ENCODE results near the gene POLR3GL. TPM values are rescaled to one million over a fixed set of nuclear protein-coding genes. Genes with fewer than 3 reads are reported as not detected.
A peak's percentile ranks its signal among the peaks of the same experiment; 100 is the strongest.
"Not testable (repeated sequence)": the region's sequence is repeated elsewhere in the genome, so short reads cannot be mapped to it uniquely, and the experiment has no call there.

POLR3GL gene
- polyA plus RNA-seq, 1 donor from 2014 or later, result 38.6 TPM

- no peaks in the 10 kb centered on the region for H3F3A ChIP-seq (ENCODE audit: insufficient read depth, low read length, poor library complexity, severe bottlenecking)
- H3K27ac ChIP-seq (ENCODE audit: low read length), result peak overlapping the region; percentile 73
- H3K4me3 ChIP-seq (ENCODE audit: low read length), result peak overlapping the region; percentile 79
- no peaks in the 10 kb centered on the region for H3K27me3 ChIP-seq (ENCODE audit: insufficient read depth, low read depth, low read length)
- no peaks in the 10 kb centered on the region for H3K36me3 ChIP-seq (ENCODE audit: insufficient read depth, low read length)
- no peaks in the 10 kb centered on the region for H3K9me2 ChIP-seq (ENCODE audit: insufficient read depth, low read length)
- H3K4me2 ChIP-seq (ENCODE audit: low read length), result peak overlapping the region; percentile 31
- H2AFZ ChIP-seq (ENCODE audit: low read depth, low read length), result peak overlapping the region; percentile 71
- no peaks in the 10 kb centered on the region for H3K79me2 ChIP-seq (replicated peaks; ENCODE audit: insufficient read depth, low read length)
- H3K9me3 ChIP-seq (ENCODE audit: low read length), result no peaks in the 10 kb centered on the region
- peak overlapping the region; percentile 74 for H3K9ac ChIP-seq (ENCODE audit: low read length)
- no peak for TF ChIP-seq POLR2AphosphoS5 (IDR thresholded peaks at IDR 0.05)
- peak; percentile 31 for TF ChIP-seq TAF1 (IDR thresholded peaks at IDR 0.05; ENCODE audit: low read depth)
- peak; percentile 72 for TF ChIP-seq MXI1 (conservative IDR thresholded peaks at IDR 0.05; ENCODE audit: poor library complexity, severe bottlenecking)
- no peak for TF ChIP-seq SMC3 (conservative IDR thresholded peaks at IDR 0.05; ENCODE audit: poor library complexity)
- TF ChIP-seq EZH2 (IDR thresholded peaks at IDR 0.05; ENCODE audit: borderline replicate concordance, insufficient read depth, low read length, poor library complexity, severe bottlenecking), result no peak
- no peaks in the 10 kb centered on the region for H4K20me1 ChIP-seq (ENCODE audit: insufficient read depth)
Measured at GRCh38 chr1:145918992-145919939, 45.2 kb upstream of the POLR3GL start.

GRCh38 chr1:145920297-145920696 is 44.2 kb upstream of the POLR3GL start:
- not testable (repeated sequence) for H3K4me2 ChIP-seq (ENCODE audit: low read length); H3K4me3 ChIP-seq (ENCODE audit: low read length)

GRCh38 chr1:145922266-145922665 is 42.2 kb upstream of the POLR3GL start:
- no peaks in the 10 kb centered on the region for H3K36me3 ChIP-seq (ENCODE audit: insufficient read depth, low read length)

More at GRCh38 chr1:145920297-145920696, 44.2 kb upstream of the POLR3GL start:
- H3K27me3 ChIP-seq (ENCODE audit: insufficient read depth, low read depth, low read length); H3K36me3 ChIP-seq (ENCODE audit: insufficient read depth, low read length); H2AFZ ChIP-seq (ENCODE audit: low read depth, low read length); H3K9me3 ChIP-seq (ENCODE audit: low read length); H3K9me2 ChIP-seq (ENCODE audit: insufficient read depth, low read length); H3F3A ChIP-seq (ENCODE audit: insufficient read depth, low read length, poor library complexity, severe bottlenecking); H4K20me1 ChIP-seq (ENCODE audit: insufficient read depth); H3K79me2 ChIP-seq (replicated peaks; ENCODE audit: insufficient read depth, low read length); H3K27ac ChIP-seq (ENCODE audit: low read length); H3K9ac ChIP-seq (ENCODE audit: low read length): not testable (repeated sequence)

More at GRCh38 chr1:145922266-145922665, 42.2 kb upstream of the POLR3GL start:
- Histone ChIP-seq H3K27me3 (ENCODE audit: insufficient read depth, low read depth, low read length) (no peaks in the 10 kb centered on the region), H3K27ac (ENCODE audit: low read length) (no peak overlapping the region), H3K9ac (ENCODE audit: low read length) (no peak overlapping the region), H4K20me1 (ENCODE audit: insufficient read depth) (no peaks in the 10 kb centered on the region), H3K79me2 (replicated peaks; ENCODE audit: insufficient read depth, low read length) (peaks cover 11% of the 10 kb centered on the region), H3K9me2 (ENCODE audit: insufficient read depth, low read length) (no peaks in the 10 kb centered on the region), H3F3A (ENCODE audit: insufficient read depth, low read length, poor library complexity, severe bottlenecking) (no peaks in the 10 kb centered on the region), H3K9me3 (ENCODE audit: low read length) (no peaks in the 10 kb centered on the region), H3K4me3 (ENCODE audit: low read length) (no peak overlapping the region), H2AFZ (ENCODE audit: low read depth, low read length) (no peak overlapping the region), H3K4me2 (ENCODE audit: low read length) (no peak overlapping the region)
- no peak for TF ChIP-seq EZH2 (IDR thresholded peaks at IDR 0.05; ENCODE audit: borderline replicate concordance, insufficient read depth, low read length, poor library complexity, severe bottlenecking)
- no peak for TF ChIP-seq CTCF (IDR thresholded peaks at IDR 0.05; ENCODE audit: poor library complexity, severe bottlenecking)
- TF ChIP-seq TAF1 (IDR thresholded peaks at IDR 0.05; ENCODE audit: low read depth), result no peak
- TF ChIP-seq RAD21 (conservative IDR thresholded peaks at IDR 0.05), result no peak
- TF ChIP-seq EP300 (conservative IDR thresholded peaks at IDR 0.05; ENCODE audit: poor library complexity, severe bottlenecking), result no peak
- no peak for TF ChIP-seq POLR2AphosphoS5 (IDR thresholded peaks at IDR 0.05)
- TF ChIP-seq REST (IDR thresholded peaks at IDR 0.05; ENCODE audit: borderline replicate concordance), result no peak
- TF ChIP-seq MXI1 (conservative IDR thresholded peaks at IDR 0.05; ENCODE audit: poor library complexity, severe bottlenecking), result no peak
- no peak for TF ChIP-seq SMC3 (conservative IDR thresholded peaks at IDR 0.05; ENCODE audit: poor library complexity)
